Stimulated activated CD4-positive, alpha-beta T cell treated with anti-CD3 and anti-CD28 coated beads, Interleukin-2, amount 100 ng/mL, for 48 hours (primary cell): ENCODE measurements around the gene WT1.

Source experiments
- DNase-seq, 2 donors: peaks; one replicate each; pipeline ENCODE4 v3.0.0-alpha.2; 2020

Gene WT1

GRCh38 chr11:32437495-32438345 is 2.4 kb upstream of the WT1 start:
- no peak for DNase-seq

GRCh38 chr11:32436751-32437494 is 1.6 kb upstream of the WT1 start:
- no peak for DNase-seq

- DNase-seq = no peak
Observed at GRCh38 chr11:32435942-32436750, 807 bp upstream of the WT1 start.

GRCh38 chr11:32435152-32435480 is 223 bp downstream of the WT1 start:
- no peak for DNase-seq

GRCh38 chr11:32434356-32435151 is 785 bp downstream of the WT1 start:
- no peak for DNase-seq

- DNase-seq = no peak
Observed at GRCh38 chr11:32433914-32434355, 1.4 kb downstream of the WT1 start.

- DNase-seq = no peak
Observed at GRCh38 chr11:32433101-32433913, 2.0 kb downstream of the WT1 start.

GRCh38 chr11:32432565-32432964 is 2.8 kb downstream of the WT1 start:
- no peak for DNase-seq

- no peak for DNase-seq
Observed at GRCh38 chr11:32430568-32431381, 4.6 kb downstream of the WT1 start.

GRCh38 chr11:32429477-32429876 is 5.9 kb downstream of the WT1 start:
- no peak for DNase-seq

GRCh38 chr11:32428665-32429303 is 6.6 kb downstream of the WT1 start:
- DNase-seq = no peak

GRCh38 chr11:32427935-32428664 is 7.2 kb downstream of the WT1 start:
- DNase-seq = no peak

- DNase-seq = no peak
Observed at GRCh38 chr11:32427616-32427934, 7.8 kb downstream of the WT1 start.

GRCh38 chr11:32426819-32427615 is 8.3 kb downstream of the WT1 start:
- DNase-seq = no peak

- DNase-seq = no peak
Observed at GRCh38 chr11:32426192-32426591, 9.1 kb downstream of the WT1 start.

GRCh38 chr11:32425761-32426160 is 9.6 kb downstream of the WT1 start:
- no peak for DNase-seq

GRCh38 chr11:32422545-32422944 is 12.8 kb downstream of the WT1 start:
- no peak for DNase-seq

- no peak for DNase-seq
Observed at GRCh38 chr11:32421992-32422391, 13.3 kb downstream of the WT1 start.
